ENCODE measurements around the gene PARS2.

The PARS2 gene

GRCh38 chr1:54774820-54775498 lies 10.6 kb upstream of the PARS2 start:
- peak; percentile 51 for DNase-seq (ENCODE audit: low spot score)

- DNase-seq (ENCODE audit: low spot score): no peak
Observed at GRCh38 chr1:54772951-54773350, 8.6 kb upstream of the PARS2 start.

GRCh38 chr1:54768093-54768492 lies 3.8 kb upstream of the PARS2 start:
- DNase-seq (ENCODE audit: low spot score): no peak

GRCh38 chr1:54767526-54767925 lies 3.2 kb upstream of the PARS2 start:
- DNase-seq (ENCODE audit: low spot score): no peak

GRCh38 chr1:54766726-54767125 lies 2.4 kb upstream of the PARS2 start:
- no peak for DNase-seq (ENCODE audit: low spot score)

- DNase-seq (ENCODE audit: low spot score): no peak
Observed at GRCh38 chr1:54764922-54765561, 719 bp upstream of the PARS2 start.

- DNase-seq (ENCODE audit: low spot score): no peak
Observed at GRCh38 chr1:54763816-54764132, 549 bp downstream of the PARS2 start.

GRCh38 chr1:54758678-54759348 lies 5.5 kb downstream of the PARS2 start:
- no peak for DNase-seq (ENCODE audit: low spot score)

GRCh38 chr1:54757833-54758232 lies 6.5 kb downstream of the PARS2 start:
- no peak for DNase-seq (ENCODE audit: low spot score)

GRCh38 chr1:54754486-54755285 lies 9.6 kb downstream of the PARS2 start:
- DNase-seq (ENCODE audit: low spot score): no peak

GRCh38 chr1:54754045-54754444 lies 10.3 kb downstream of the PARS2 start:
- DNase-seq (ENCODE audit: low spot score): no peak

GRCh38 chr1:54751426-54751825 lies 12.9 kb downstream of the PARS2 start:
- DNase-seq (ENCODE audit: low spot score): no peak

- no peak for DNase-seq (ENCODE audit: low spot score)
Observed at GRCh38 chr1:54750596-54750995, 13.7 kb downstream of the PARS2 start.

GRCh38 chr1:54748094-54748835 lies 16.1 kb downstream of the PARS2 start:
- DNase-seq (ENCODE audit: low spot score): no peak

GRCh38 chr1:54745864-54746263 lies 18.5 kb downstream of the PARS2 start:
- no peak for DNase-seq (ENCODE audit: low spot score)

GRCh38 chr1:54745274-54745673 lies 19.0 kb downstream of the PARS2 start:
- no peak for DNase-seq (ENCODE audit: low spot score)

GRCh38 chr1:54744696-54745095 lies 19.6 kb downstream of the PARS2 start:
- no peak for DNase-seq (ENCODE audit: low spot score)

GRCh38 chr1:54743416-54744226 lies 20.7 kb downstream of the PARS2 start:
- no peak for DNase-seq (ENCODE audit: low spot score)

GRCh38 chr1:54742282-54742681 lies 22.0 kb downstream of the PARS2 start:
- peak; percentile 33 for DNase-seq (ENCODE audit: low spot score)

- DNase-seq (ENCODE audit: low spot score): no peak
Observed at GRCh38 chr1:54741531-54741930, 22.8 kb downstream of the PARS2 start.

GRCh38 chr1:54738244-54738643 lies 26.1 kb downstream of the PARS2 start:
- no peak for DNase-seq (ENCODE audit: low spot score)
